NCI-H510A treated with DMSO at 0.1 percent for 48 hours (cell line): ENCODE results near the gene SPO11.

ENCODE experiments used
- DNase-seq: peaks from one replicate; lab custom pipeline; 2025; lab: John Stamatoyannopoulos, UW

SPO11 gene

GRCh38 chr20:57391439-57392301 lies 62.1 kb downstream of the SPO11 start:
- DNase-seq = peak; percentile 6

- peak; percentile 10 for DNase-seq
Observed at GRCh38 chr20:57392512-57393271, 63.1 kb downstream of the SPO11 start.
